H1 (cell line): ENCODE data around the gene EDDM3A. TPM values are rescaled to one million over a fixed set of nuclear protein-coding genes. Genes with fewer than 3 reads are reported as not detected.
A peak's percentile ranks its signal among the peaks of the same experiment; 100 is the strongest.

Experiments
- CHD1 ChIP-seq: IDR thresholded peaks from 2 replicates; pipeline ENCODE4 v1.6.1; 2012; ENCODE audit warnings: low read depth, low read length, improper control_type of control experiment
- CHD7 ChIP-seq: fragments of 300-600 bp; sonication (generic); IDR thresholded peaks from 2 replicates; pipeline ENCODE4 v1.7.1; 2012; ENCODE audit warnings: low read length, moderate library complexity, mild to moderate bottlenecking, inconsistent platforms; ENCODE audit not compliant: insufficient replicate concordance
- HDAC6 ChIP-seq: IDR thresholded peaks from one replicate; pipeline ENCODE4 v1.7.1; 2012; ENCODE audit warnings: low read depth, mild to moderate bottlenecking, inconsistent platforms, low read length, moderate library complexity
- PHF8 ChIP-seq: fragments of 200-600 bp; sonication (generic); conservative IDR thresholded peaks from 2 replicates; pipeline ENCODE4 v1.7.1; 2012; ENCODE audit warnings: low read depth, mild to moderate bottlenecking, inconsistent platforms, low read length, moderate library complexity
- SIX5 ChIP-seq: IDR thresholded peaks from 2 replicates; pipeline ENCODE4 v1.6.1; 2011; ENCODE audit warnings: mild to moderate bottlenecking, low read depth, low read length
- SP2 ChIP-seq: IDR thresholded peaks from 2 replicates; pipeline ENCODE4 v1.6.1; 2012; ENCODE audit warnings: mild to moderate bottlenecking, low read length, inconsistent platforms
- TAF7 ChIP-seq: optimal IDR thresholded peaks from 2 replicates; pipeline ENCODE3; 2011; ENCODE audit warnings: low read depth, mild to moderate bottlenecking, inconsistent platforms, low read length, moderate library complexity, borderline replicate concordance
- TCF12 ChIP-seq: IDR thresholded peaks from 2 replicates; pipeline ENCODE4 v1.6.1; 2011; ENCODE audit warnings: low read depth, mild to moderate bottlenecking, low read length
- polyA plus RNA-seq, 7 experiments: library from polyadenylated mRNA; depleted of rRNA in 3 of 7; stranded (reverse) in 5 of 7; unstranded in 2 of 7; fragments of >200 nt in 5 of 7; fragments of 200-250 nt in 2 of 7; gene quantifications; 1 replicate in 5 of 7; 2 replicates in 1 of 7; 4 replicates in 1 of 7; pipeline versions ENCODE4 v1.2.1 to v1.2.3, GENCODE V29; 2011 to 2013; ENCODE audit warnings: missing spikeins in 2 of 7, mixed read lengths in 2 of 7
- total RNA-seq: library from RNA; stranded (reverse); fragmentation: NEBNext Ultra II Directional; extraction: Animal tissue kit (Norgen Biotek cat#: 25700); gene quantifications from 2 replicates; pipeline ENCODE4 v1.2.1, GENCODE V29; 2021

EDDM3A gene
- total and polyA plus RNA-seq, 2 of the 8 experiments (the other 6 are each of a cell fraction or from before 2014, with no cell fraction given) = 0.09 TPM; not detected in 1

- peak; percentile 53 for TF ChIP-seq CHD7
- no peak for TF ChIP-seq PHF8
- TF ChIP-seq TAF7 = no peak
- no peak for TF ChIP-seq SP2
- TF ChIP-seq HDAC6 = no peak
- no peak for TF ChIP-seq SIX5
- TF ChIP-seq TCF12 = no peak
- no peak for TF ChIP-seq CHD1
Observed at GRCh38 chr14:20772650-20773049, 27.0 kb downstream of the EDDM3A start (continued).
